HG03097 (cell line): ENCODE results near the gene LEUTX.

Experiments
- ATAC-seq: cut with Tn5 transposase; IDR thresholded peaks from one replicate; pipeline ENCODE4 v1.9.1; 2021; ENCODE audit not compliant: unreplicated experiment, low FRiP score

Gene LEUTX

GRCh38 chr19:39820696-39821095, 42.0 kb downstream of the LEUTX start:
- ATAC-seq: no peak

- ATAC-seq: no peak
Observed at GRCh38 chr19:39823686-39824085, 45.0 kb downstream of the LEUTX start.

- ATAC-seq: peak; percentile 67
Observed at GRCh38 chr19:39824143-39825092, 45.8 kb downstream of the LEUTX start.

GRCh38 chr19:39825093-39825463, 46.4 kb downstream of the LEUTX start:
- no peak for ATAC-seq

GRCh38 chr19:39825531-39826076, 47.0 kb downstream of the LEUTX start:
- no peak for ATAC-seq

GRCh38 chr19:39826311-39826945, 47.8 kb downstream of the LEUTX start:
- no peak for ATAC-seq

GRCh38 chr19:39827216-39827615, 48.6 kb downstream of the LEUTX start:
- ATAC-seq: no peak

- ATAC-seq: no peak
Observed at GRCh38 chr19:39828015-39828653, 49.5 kb downstream of the LEUTX start.

- ATAC-seq: no peak
Observed at GRCh38 chr19:39828654-39829032, 50.0 kb downstream of the LEUTX start.

GRCh38 chr19:39829702-39830275, 51.1 kb downstream of the LEUTX start:
- ATAC-seq: no peak

GRCh38 chr19:39830406-39830805, 51.8 kb downstream of the LEUTX start:
- ATAC-seq: no peak

- ATAC-seq: no peak
Observed at GRCh38 chr19:39830847-39831246, 52.2 kb downstream of the LEUTX start.

- no peak for ATAC-seq
Observed at GRCh38 chr19:39831679-39832078, 53.0 kb downstream of the LEUTX start.

- ATAC-seq: no peak
Observed at GRCh38 chr19:39832341-39833083, 53.9 kb downstream of the LEUTX start.

GRCh38 chr19:39833160-39833463, 54.5 kb downstream of the LEUTX start:
- peak; percentile 10 for ATAC-seq

GRCh38 chr19:39833464-39834286, 55.0 kb downstream of the LEUTX start, which contains the start of gene DYRK1B:
Gene DYRK1B (minus strand): TSS chr19:39834162. CDS start chr19:39831867, 2,295 bp downstream.
- peak; percentile 69 for ATAC-seq

- peak; percentile 42 for ATAC-seq
Observed at GRCh38 chr19:39834287-39834841, 55.7 kb downstream of the LEUTX start.
